Activated CD8-positive, alpha-beta T cell treated with anti-CD3 and anti-CD28 coated beads for 36 hours (primary cell): ENCODE results near the gene TEX55. TPM values are rescaled to one million over a fixed set of nuclear protein-coding genes. Genes with fewer than 3 reads are reported as not detected.

Source experiments
- ATAC-seq: fragments of 200-7000 bp; cut with Tn5 transposase; one replicate; pipeline ENCODE4 v1.10.0; 2021; ENCODE audit warnings: mild to moderate bottlenecking, moderate library complexity
- CTCF ChIA-PET: fragments of 350-600 bp; sonication (Branson Sonifier 250); formaldehyde crosslinking; loops from one replicate; lab custom pipeline; 2021; ENCODE audit warnings: antibody characterized with exemption; lab: Charles Lee
- POLR2A ChIA-PET: fragments of 350-600 bp; sonication (Branson Sonifier 250); formaldehyde crosslinking; loops from one replicate; lab custom pipeline; 2021; ENCODE audit warnings: antibody characterized with exemption; lab: Charles Lee
- DNase-seq: peaks from one replicate; pipeline ENCODE4 v3.0.0-alpha.2; 2020
- H3K27ac Mint-ChIP-seq: one replicate; pipeline ENCODE4 v1.8.0; 2021; ENCODE audit warnings: mild to moderate bottlenecking, mixed read lengths
- H3K27me3 Mint-ChIP-seq: one replicate; pipeline ENCODE4 v1.8.0; 2021; ENCODE audit warnings: mixed read lengths
- H3K36me3 Mint-ChIP-seq: one replicate; pipeline ENCODE4 v1.8.0; 2021; ENCODE audit warnings: low read depth, mixed read lengths
- H3K4me1 Mint-ChIP-seq: one replicate; pipeline ENCODE4 v1.8.0; 2021; ENCODE audit warnings: low read depth, mixed read lengths
- H3K4me3 Mint-ChIP-seq: one replicate; pipeline ENCODE4 v1.8.0; 2021; ENCODE audit warnings: mild to moderate bottlenecking, moderate library complexity, mixed read lengths
- H3K9me3 Mint-ChIP-seq: one replicate; pipeline ENCODE4 v1.8.0; 2021; ENCODE audit warnings: mixed read lengths
- CTCF ChIP-seq: fragments of 200-600 bp; IDR thresholded peaks from one replicate; pipeline ENCODE4 v1.8.0; 2022; ENCODE audit warnings: antibody characterized with exemption, mild to moderate bottlenecking
- intact Hi-C: fragments of 100-400 bp; cut with micrococcal nuclease; formaldehyde crosslinking; loops from one replicate; pipeline ENCODE4 v1.10.0; 2022
- total RNA-seq, 2 experiments: library from RNA; stranded (reverse); gene quantifications; one replicate each; pipeline ENCODE4 v1.2.3, GENCODE V29; 2021

The TEX55 gene
- not detected for total RNA-seq

GRCh38 chr3:119145500-119146167, at the start of gene TEX55:
TSS of gene TEX55 (plus strand) at chr3:119146165. CDS start at chr3:119146190, 25 bp downstream.
- ATAC-seq, result peak; percentile 75
- Mint-ChIP-seq H3K9me3 (no peaks in the 10 kb centered on the region), H3K4me1 (peaks cover 3% of the 10 kb centered on the region), H3K4me3 (no peak within 1 kb of the TSS), H3K27ac (no peak within 1 kb of the TSS), H3K36me3 (no peaks in the 10 kb centered on the region), H3K27me3 (no peaks in the 10 kb centered on the region)
- peak; percentile 69 for TF ChIP-seq CTCF
- CTCF ChIA-PET, result interaction anchor here (0.9 to 6.5 kb wide), 8 partner anchors 8 to 535 kb away, joined by 3 to 61 read pairs (median 4); partner anchors contain the start of gene B4GALT4
- DNase-seq, result peak; percentile 12
- POLR2A ChIA-PET, result interaction anchor here (1.7 kb wide), 1 partner anchor 96 kb away, joined by 6 read pairs; no protein-coding TSS in a partner anchor
- intact Hi-C loops, result loop anchor here (1.0 kb wide), 1 partner anchor 96 kb away; no protein-coding TSS in a partner anchor

DNA sequence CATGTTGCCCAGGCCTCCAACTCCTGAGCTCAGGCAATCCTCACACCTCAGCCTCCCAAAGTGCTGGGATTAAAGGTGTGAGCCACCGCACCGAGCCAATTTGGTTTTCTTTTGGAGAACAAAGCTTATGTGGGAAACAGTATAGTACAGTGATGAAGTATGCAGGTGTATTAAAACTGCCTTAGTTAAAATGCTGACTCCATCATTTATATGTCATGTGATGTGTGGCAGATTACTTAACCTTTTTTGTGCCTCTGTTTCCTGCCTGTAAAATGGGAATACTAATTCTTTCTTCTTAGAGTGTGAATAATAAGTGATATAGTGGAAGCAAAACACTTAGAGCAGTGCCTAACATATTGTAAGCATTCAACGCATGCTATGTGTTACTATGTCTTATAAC, 48.0 kb upstream of the TEX55 start:
- peaks cover 2% of the 10 kb centered on the region for H3K27me3 Mint-ChIP-seq
- H3K4me1 Mint-ChIP-seq, result no peaks in the 10 kb centered on the region
- DNase-seq (no peak), ATAC-seq (no peak)
- ChIA-PET POLR2A (interaction anchor here (0.5 to 1.0 kb wide), 3 partner anchors 32 to 214 kb away, joined by 3 read pairs; no protein-coding TSS in a partner anchor), CTCF (interaction anchor here (0.7 to 12.6 kb wide), 6 partner anchors 7 to 217 kb away, joined by 3 to 399 read pairs (median 6); partner anchors contain the start of gene IGSF11)
- H3K4me3 Mint-ChIP-seq, result no peak overlapping the region
- no peaks in the 10 kb centered on the region for H3K36me3 Mint-ChIP-seq
- H3K9me3 Mint-ChIP-seq, result no peaks in the 10 kb centered on the region
- TF ChIP-seq CTCF, result no peak
- H3K27ac Mint-ChIP-seq, result no peak overlapping the region
- intact Hi-C loops, result loop anchor here (1.0 to 5.0 kb wide), 2 partner anchors 61 to 214 kb away; no protein-coding TSS in a partner anchor

DNA sequence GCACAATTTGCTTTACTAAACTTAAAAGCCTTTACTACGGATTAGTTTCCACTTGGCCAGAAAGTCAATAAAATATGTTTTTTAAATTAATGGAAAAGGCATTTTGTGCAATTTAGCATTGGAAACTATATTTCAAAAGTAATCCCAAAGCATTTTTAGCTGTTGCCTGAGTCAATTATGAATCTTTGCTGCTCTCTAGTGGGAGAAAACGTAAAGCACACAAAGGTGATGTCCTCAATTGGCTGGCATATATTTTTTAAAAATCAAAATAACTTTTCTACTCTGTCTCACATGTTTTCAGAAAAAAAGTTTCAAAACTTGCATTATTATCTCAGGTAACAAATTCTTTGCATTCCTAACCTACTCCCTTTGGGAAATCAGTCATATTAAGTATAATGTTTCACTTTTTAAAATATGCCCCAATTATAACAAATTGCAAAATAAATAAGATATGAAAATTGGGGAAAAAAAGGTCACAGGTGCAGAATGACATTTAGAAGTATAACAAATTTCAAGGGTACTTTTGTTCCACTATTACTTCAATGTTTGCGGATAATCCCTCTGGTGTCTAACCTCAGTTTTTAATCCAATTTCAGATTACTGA, 47.2 kb upstream of the TEX55 start:
- no peak overlapping the region for H3K27ac Mint-ChIP-seq

GRCh38 chr3:119099785-119100184, 46.2 kb upstream of the TEX55 start:
- ChIA-PET POLR2A (no interaction called here), CTCF (interaction anchor here (0.7 to 12.6 kb wide), 5 partner anchors 24 to 219 kb away, joined by 3 to 399 read pairs (median 6); partner anchors contain the start of gene IGSF11)
- no peak overlapping the region for H3K4me3 Mint-ChIP-seq
- no peaks in the 10 kb centered on the region for H3K9me3 Mint-ChIP-seq
- H3K4me1 Mint-ChIP-seq, result no peaks in the 10 kb centered on the region
- no peak overlapping the region for H3K27ac Mint-ChIP-seq
- intact Hi-C loops, result loop anchor here (5.0 kb wide), 1 partner anchor 62 kb away; no protein-coding TSS in a partner anchor
- no peak for TF ChIP-seq CTCF
- DNase-seq, result no peak
- no peak for ATAC-seq
- H3K27me3 Mint-ChIP-seq, result peaks cover 2% of the 10 kb centered on the region
- no peaks in the 10 kb centered on the region for H3K36me3 Mint-ChIP-seq

More for the DNA sequence above, 47.2 kb upstream of the TEX55 start:
- DNase-seq (peak; percentile 3), ATAC-seq (no peak)
- H3K27me3 Mint-ChIP-seq, result peaks cover 2% of the 10 kb centered on the region
- peak; percentile 89 for TF ChIP-seq CTCF
- H3K36me3 Mint-ChIP-seq, result no peaks in the 10 kb centered on the region
- H3K9me3 Mint-ChIP-seq, result no peaks in the 10 kb centered on the region
- ChIA-PET POLR2A (interaction anchor here (1.0 kb wide), 1 partner anchor 215 kb away, joined by 3 read pairs; no protein-coding TSS in a partner anchor), CTCF (interaction anchor here (0.7 to 12.6 kb wide), 8 partner anchors 8 to 218 kb away, joined by 3 to 399 read pairs (median 6); partner anchors contain the start of gene IGSF11)
- H3K4me1 Mint-ChIP-seq, result no peaks in the 10 kb centered on the region
- intact Hi-C loops, result loop anchor here (1.0 to 5.0 kb wide), 2 partner anchors 61 to 214 kb away; no protein-coding TSS in a partner anchor
- no peak overlapping the region for H3K4me3 Mint-ChIP-seq
